Astrocyte (in vitro differentiated cells and primary cell): ENCODE measurements around the gene DGCR2.
"Not testable (repeated sequence)": the region's sequence is repeated elsewhere in the genome, so short reads cannot be mapped to it uniquely, and the experiment has no call there.

Source experiments
- CTCF ChIP-seq: IDR thresholded peaks from 2 replicates; pipeline ENCODE4 v1.5.1; 2011; ENCODE audit warnings: low read depth, mild to moderate bottlenecking, inconsistent platforms, low read length, moderate library complexity; ENCODE audit not compliant: insufficient read depth
- EZH2 ChIP-seq: IDR thresholded peaks from 2 replicates; pipeline ENCODE4 v1.6.1; 2012; ENCODE audit warnings: mild to moderate bottlenecking, low read length, inconsistent platforms; ENCODE audit not compliant: insufficient read depth

GRCh38 chr22:19034031-19034723, 88.0 kb downstream of the DGCR2 start:
- TF ChIP-seq CTCF, EZH2: not testable (repeated sequence)
